ENCODE measurements around the gene AFG3L2. TPM values are rescaled to one million over a fixed set of nuclear protein-coding genes. Genes with fewer than 3 reads are reported as not detected.
A peak's percentile ranks its signal among the peaks of the same experiment; 100 is the strongest.

The AFG3L2 gene
- total and polyA plus RNA-seq, 2 of the 8 experiments (the other 6 are each of a cell fraction or from before 2014, with no cell fraction given), result 29.7 to 84.8 TPM

GRCh38 chr18:12287684-12288402, 89.2 kb downstream of the AFG3L2 start (continued):
- TF ChIP-seq KDM4A (IDR thresholded peaks at IDR 0.05; ENCODE audit: low read depth, low read length, severe bottlenecking) (peak; percentile 69), TAF1 (IDR thresholded peaks at IDR 0.05; ENCODE audit: low read depth, low read length) (no peak), BCL11A (IDR thresholded peaks at IDR 0.05; ENCODE audit: low read depth in 2 of 2, low read length in 2 of 2) (no peak), SUZ12 (IDR thresholded peaks at IDR 0.05; ENCODE audit: low read length) (peak; percentile 56; the same call in 1 of the 2 replicates), POLR2AphosphoS5 (IDR thresholded peaks at IDR 0.05; ENCODE audit: low read depth, low read length) (no peak), RXRA (IDR thresholded peaks at IDR 0.05; ENCODE audit: insufficient read depth, low read depth, low read length) (no peak), E2F6 (IDR thresholded peaks at IDR 0.05) (no peak), MAX (IDR thresholded peaks at IDR 0.05) (no peak; the same call in 1 of the 2 replicates), FOSL1 (IDR thresholded peaks at IDR 0.05; ENCODE audit: insufficient read depth, low read depth, low read length) (no peak), TAF7 (optimal IDR thresholded peaks at IDR 0.05; ENCODE audit: borderline replicate concordance, low read depth, low read length) (no peak), SAP30 (IDR thresholded peaks at IDR 0.05; ENCODE audit: insufficient read depth, insufficient replicate concordance, low read length) (peak; percentile 22), RNF2 (IDR thresholded peaks at IDR 0.05; ENCODE audit: borderline replicate concordance, low read depth, low read length, missing control alignments, poor library complexity, severe bottlenecking) (no peak), RBBP5 (IDR thresholded peaks at IDR 0.05; ENCODE audit: borderline replicate concordance, low read depth, low read length) (0 out of 2 replicates have a peak, but pooled peaks have one; percentile 11), YY1 (IDR thresholded peaks at IDR 0.05; ENCODE audit: low read depth, low read length) (no peak), CTCF (IDR thresholded peaks at IDR 0.05; ENCODE audit: control extremely low read depth in 1 of 3, insufficient read depth in 1 of 3, low read depth in 1 of 3, low read length in 3 of 3) (no peak), JUN (IDR thresholded peaks at IDR 0.05; ENCODE audit: low read depth, low read length) (no peak), GABPA (IDR thresholded peaks at IDR 0.05; ENCODE audit: borderline replicate concordance, insufficient read depth, low read length) (0 out of 2 replicates have a peak, but pooled peaks have one; percentile 6), CBX5 (IDR thresholded peaks at IDR 0.05; ENCODE audit: low read depth, low read length) (no peak)

Measured in H1 (cell line).